ENCODE measurements around the gene ROCK1.
"Not testable (repeated sequence)": the region's sequence is repeated elsewhere in the genome, so short reads cannot be mapped to it uniquely, and the experiment has no call there.

The ROCK1 gene

GRCh38 chr18:21052385-21052784, 59.2 kb downstream of the ROCK1 start:
- DNase-seq (ENCODE audit: low spot score), result no peak

- no peak for DNase-seq (ENCODE audit: low spot score)
These were observed 60.0 kb downstream of the ROCK1 start for GRCh38 chr18:21051620-21052019.

GRCh38 chr18:21049306-21049705, 62.3 kb downstream of the ROCK1 start:
- DNase-seq (ENCODE audit: low spot score), result no peak

- DNase-seq (ENCODE audit: low spot score), result no peak
These were observed 64.5 kb downstream of the ROCK1 start for GRCh38 chr18:21047126-21047525.

GRCh38 chr18:21040466-21040865, 71.1 kb downstream of the ROCK1 start:
- no peak for DNase-seq (ENCODE audit: low spot score)

- no peak for DNase-seq (ENCODE audit: low spot score)
These were observed 73.4 kb downstream of the ROCK1 start for GRCh38 chr18:21038201-21038600.

- DNase-seq (ENCODE audit: low spot score), result no peak
These were observed 79.8 kb downstream of the ROCK1 start for GRCh38 chr18:21031845-21032244.

- DNase-seq (ENCODE audit: low spot score), result not testable (repeated sequence)
These were observed 93.4 kb downstream of the ROCK1 start for GRCh38 chr18:21018257-21018656.

- no peak for DNase-seq (ENCODE audit: low spot score)
These were observed 99.3 kb downstream of the ROCK1 start for GRCh38 chr18:21012308-21012707.

GRCh38 chr18:21004726-21005125, 106.9 kb downstream of the ROCK1 start:
- no peak for DNase-seq (ENCODE audit: low spot score)

GRCh38 chr18:21000667-21001066, 110.9 kb downstream of the ROCK1 start:
- DNase-seq (ENCODE audit: low spot score), result no peak

GRCh38 chr18:20997371-20997770, 114.2 kb downstream of the ROCK1 start:
- no peak for DNase-seq (ENCODE audit: low spot score)

GRCh38 chr18:20996418-20996817, 115.2 kb downstream of the ROCK1 start:
- no peak for DNase-seq (ENCODE audit: low spot score)

- no peak for DNase-seq (ENCODE audit: low spot score)
These were observed 122.9 kb downstream of the ROCK1 start for GRCh38 chr18:20988726-20989125.

GRCh38 chr18:20975077-20975476, 136.5 kb downstream of the ROCK1 start:
- no peak for DNase-seq (ENCODE audit: low spot score)

- peak; percentile 2 for DNase-seq (ENCODE audit: low spot score)
These were observed 139.7 kb downstream of the ROCK1 start for GRCh38 chr18:20971886-20972267.

- DNase-seq (ENCODE audit: low spot score), result no peak
These were observed 144.8 kb downstream of the ROCK1 start for GRCh38 chr18:20966795-20967194.

- DNase-seq (ENCODE audit: low spot score), result no peak
These were observed 148.6 kb downstream of the ROCK1 start for GRCh38 chr18:20963027-20963426.

GRCh38 chr18:20960735-20961134, 150.9 kb downstream of the ROCK1 start:
- no peak for DNase-seq (ENCODE audit: low spot score)

- DNase-seq (ENCODE audit: low spot score), result not testable (repeated sequence)
These were observed 160.8 kb downstream of the ROCK1 start for GRCh38 chr18:20950827-20951226.
